PC-3 (cell line): ENCODE data around the gene CDC5L. TPM values are rescaled to one million over a fixed set of nuclear protein-coding genes. Genes with fewer than 3 reads are reported as not detected.

ENCODE experiments used
- ATAC-seq: fragments of 200-7000 bp; cut with Tn5 transposase; 2 replicates; pipeline ENCODE4 v1.9.1; 2020; ENCODE audit warnings: mild to moderate bottlenecking, moderate library complexity
- BruUV-seq: library from RNA; stranded (reverse); fragments of 400-500 nt; replicated peaks from 2 replicates; lab custom pipeline; 2021; lab: Mats Ljungman, UMichigan
- CTCF ChIA-PET: fragments of 300-600 bp; sonication (Branson Sonifier 250); formaldehyde crosslinking; loops from one replicate; lab custom pipeline; 2022; ENCODE audit warnings: antibody characterized with exemption; lab: Charles Lee
- POLR2A ChIA-PET: fragments of 300-600 bp; sonication (Branson Sonifier 250); formaldehyde crosslinking; loops from one replicate; lab custom pipeline; 2022; ENCODE audit warnings: antibody characterized with exemption; ENCODE audit not compliant: unreplicated experiment; lab: Charles Lee
- DNase-seq: peaks from one replicate; pipeline ENCODE4 v3.0.0-alpha.2; 2015
- H2AFZ ChIP-seq: fragments of 300-600 bp; sonication (generic); 2 replicates; pipeline ENCODE4 v1.6.0; 2016; ENCODE audit warnings: antibody characterized with exemption, low read length
- H3F3A ChIP-seq: fragments of 300-600 bp; sonication (generic); one replicate; pipeline ENCODE4 v1.6.0; 2017; ENCODE audit warnings: antibody characterized with exemption, low read length, control low read depth, mild to moderate bottlenecking; ENCODE audit not compliant: unreplicated experiment
- H3K27ac ChIP-seq: fragments of 300-600 bp; sonication (generic); 2 replicates; pipeline ENCODE4 v1.5.1; 2016; ENCODE audit warnings: mild to moderate bottlenecking, low read length
- H3K27me3 ChIP-seq: fragments of 300-600 bp; sonication (generic); 2 replicates; pipeline ENCODE4 v1.6.1; 2016; ENCODE audit warnings: low read length, mixed read lengths
- H3K36me3 ChIP-seq: fragments of 300-600 bp; sonication (generic); 2 replicates; pipeline ENCODE4 v1.6.1; 2016; ENCODE audit warnings: low read depth, mixed run types, low read length, mixed read lengths
- H3K4me1 ChIP-seq: fragments of 300-600 bp; sonication (generic); 2 replicates; pipeline ENCODE4 v1.5.1; 2016; ENCODE audit warnings: low read length; ENCODE audit not compliant: insufficient read depth
- H3K4me2 ChIP-seq: fragments of 300-600 bp; sonication (generic); 2 replicates; pipeline ENCODE4 v1.6.0; 2016; ENCODE audit warnings: low read length
- H3K4me3 ChIP-seq: fragments of 300-600 bp; sonication (generic); 2 replicates; pipeline ENCODE4 v1.5.1; 2016; ENCODE audit warnings: mild to moderate bottlenecking, low read length, mixed read lengths
- H3K79me2 ChIP-seq: fragments of 300-600 bp; sonication (generic); 2 replicates; pipeline ENCODE4 v1.6.1; 2017; ENCODE audit warnings: low read length, mixed read lengths
- H3K9ac ChIP-seq: fragments of 300-600 bp; sonication (generic); 2 replicates; pipeline ENCODE4 v1.6.0; 2016; ENCODE audit warnings: mild to moderate bottlenecking, low read length
- H3K9me2 ChIP-seq: fragments of 300-600 bp; sonication (generic); replicated peaks from 2 replicates; pipeline ENCODE4 v1.6.1; 2016; ENCODE audit warnings: mixed run types, low read length, mixed read lengths
- H3K9me3 ChIP-seq: fragments of 300-600 bp; sonication (generic); 2 replicates; pipeline ENCODE4 v1.6.1; 2016; ENCODE audit warnings: low read length, mixed read lengths
- H4K20me1 ChIP-seq: fragments of 300-600 bp; sonication (generic); 2 replicates; pipeline ENCODE4 v1.6.1; 2016; ENCODE audit warnings: low read length, mixed read lengths
- CTCF ChIP-seq: fragments of 300-600 bp; sonication (generic); conservative IDR thresholded peaks from 2 replicates; pipeline ENCODE4 v1.5.1; 2017; ENCODE audit warnings: antibody characterized with exemption, low read depth, mild to moderate bottlenecking, low read length
- EZH2 ChIP-seq: fragments of 300-600 bp; sonication (generic); IDR thresholded peaks from one replicate; pipeline ENCODE4 v1.6.1; 2017; ENCODE audit warnings: antibody characterized with exemption, mild to moderate bottlenecking, low read length; ENCODE audit not compliant: unreplicated experiment
- EZH2phosphoT487 ChIP-seq: fragments of 300-600 bp; sonication (generic); IDR thresholded peaks from 2 replicates; pipeline ENCODE4 v1.6.1; 2018; ENCODE audit warnings: mild to moderate bottlenecking, antibody characterized with exemption, low read length, borderline replicate concordance
- intact Hi-C: fragments of 100-400 bp; cut with micrococcal nuclease; formaldehyde crosslinking; loops from 2 replicates; pipeline ENCODE4 v1.9.0; 2023
- total RNA-seq: library from RNA; depleted of rRNA; stranded (reverse); fragments of >200 nt; gene quantifications from 2 replicates; pipeline ENCODE4 v1.2.3, GENCODE V29; 2014

The CDC5L gene
- total RNA-seq, 1 experiment from 2014 or later = 23.0 TPM

DNA sequence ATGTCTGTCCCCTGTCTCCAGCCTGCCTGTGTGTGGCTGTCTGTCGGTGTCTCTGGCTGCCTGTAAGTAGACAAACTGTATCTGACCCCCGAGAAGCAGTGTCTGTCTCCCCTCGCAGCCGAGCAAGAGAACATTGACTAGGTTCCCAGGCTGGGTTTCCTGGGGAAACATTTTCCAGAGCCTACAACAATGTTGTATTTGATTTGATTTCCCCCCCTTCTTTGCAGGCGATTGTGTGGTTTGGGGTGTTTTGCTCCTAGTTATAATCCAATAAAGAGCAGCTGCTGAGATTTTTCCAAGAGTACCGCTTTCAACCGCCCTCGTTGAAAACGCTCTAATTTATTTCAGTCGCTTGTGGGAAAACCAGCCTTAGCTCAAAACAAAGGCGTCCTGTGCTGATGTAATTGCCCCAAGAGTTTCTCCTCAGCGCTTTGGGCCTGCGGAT, 92.6 kb downstream of the CDC5L start:
- H3K27ac ChIP-seq = no peak overlapping the region
- no peaks in the 10 kb centered on the region for H3K36me3 ChIP-seq
- H4K20me1 ChIP-seq = no peaks in the 10 kb centered on the region
- no peaks in the 10 kb centered on the region for H3K9me2 ChIP-seq
- H3K9me3 ChIP-seq = no peaks in the 10 kb centered on the region
- POLR2A ChIA-PET = no interaction called here
- CTCF ChIA-PET = no interaction called here
- H3F3A ChIP-seq = no peaks in the 10 kb centered on the region
- no TSS peak for BruUV-seq
- no peak overlapping the region for H2AFZ ChIP-seq
- no peak for TF ChIP-seq EZH2phosphoT487
- TF ChIP-seq EZH2 = no peak
- TF ChIP-seq CTCF = no peak
- peaks cover 11% of the 10 kb centered on the region for H3K4me1 ChIP-seq
- H3K79me2 ChIP-seq = no peaks in the 10 kb centered on the region
- no peak overlapping the region for H3K4me2 ChIP-seq
- intact Hi-C loops = no loop called here
- no peak for ATAC-seq
- H3K9ac ChIP-seq = no peak overlapping the region
- H3K4me3 ChIP-seq = no peak overlapping the region
- no peak for DNase-seq
- H3K27me3 ChIP-seq = no peaks in the 10 kb centered on the region

- H4K20me1 ChIP-seq = no peaks in the 10 kb centered on the region
- ChIA-PET POLR2A (no interaction called here), CTCF (no interaction called here)
- H2AFZ ChIP-seq = no peak overlapping the region
- no peaks in the 10 kb centered on the region for H3K27me3 ChIP-seq
- BruUV-seq = no TSS peak
- ATAC-seq (no peak), DNase-seq (no peak)
- no peaks in the 10 kb centered on the region for H3K9me3 ChIP-seq
- H3K4me3 ChIP-seq = no peak overlapping the region
- H3K79me2 ChIP-seq = no peaks in the 10 kb centered on the region
- H3K9me2 ChIP-seq = no peaks in the 10 kb centered on the region
- peaks cover 2% of the 10 kb centered on the region for H3K4me1 ChIP-seq
- H3K27ac ChIP-seq = no peak overlapping the region
- intact Hi-C loops = no loop called here
- no peak overlapping the region for H3K4me2 ChIP-seq
- no peaks in the 10 kb centered on the region for H3F3A ChIP-seq
- H3K9ac ChIP-seq = no peak overlapping the region
- H3K36me3 ChIP-seq = no peaks in the 10 kb centered on the region
- TF ChIP-seq EZH2 = no peak
- TF ChIP-seq CTCF = no peak
- TF ChIP-seq EZH2phosphoT487 = no peak
Observed at GRCh38 chr6:44481056-44481455, 93.5 kb downstream of the CDC5L start.

- no peak overlapping the region for H3K4me2 ChIP-seq
- H3K4me3 ChIP-seq = no peak overlapping the region
- no peaks in the 10 kb centered on the region for H3K9me2 ChIP-seq
- H4K20me1 ChIP-seq = no peaks in the 10 kb centered on the region
- no peaks in the 10 kb centered on the region for H3K27me3 ChIP-seq
- ChIA-PET CTCF (no interaction called here), POLR2A (no interaction called here)
- H2AFZ ChIP-seq = no peak overlapping the region
- H3K9ac ChIP-seq = no peak overlapping the region
- TF ChIP-seq EZH2 (no peak), CTCF (no peak)
- BruUV-seq = no TSS peak
- no peaks in the 10 kb centered on the region for H3K79me2 ChIP-seq
- H3K27ac ChIP-seq = no peak overlapping the region
- H3F3A ChIP-seq = no peaks in the 10 kb centered on the region
- no peak for ATAC-seq
- H3K4me1 ChIP-seq = no peaks in the 10 kb centered on the region
- no peak for DNase-seq
- no peaks in the 10 kb centered on the region for H3K36me3 ChIP-seq
- no peaks in the 10 kb centered on the region for H3K9me3 ChIP-seq
- intact Hi-C loops = no loop called here
Observed at GRCh38 chr6:44481760-44482159, 94.3 kb downstream of the CDC5L start.
